RCC 7860 (cell line): ENCODE measurements around the gene ENTPD6.
A peak's percentile ranks its signal among the peaks of the same experiment; 100 is the strongest.
"Not testable (repeated sequence)": the region's sequence is repeated elsewhere in the genome, so short reads cannot be mapped to it uniquely, and the experiment has no call there.

ENCODE experiments used
- DNase-seq: peaks from one replicate; pipeline ENCODE4 v3.0.0-alpha.2; 2015; ENCODE audit warnings: low spot score
- FAIRE-seq: peaks from 2 replicates; lab custom pipeline; 2012; peaks lifted over from hg19 to GRCh38; lab: Jason Lieb, UNC

The ENTPD6 gene

DNA sequence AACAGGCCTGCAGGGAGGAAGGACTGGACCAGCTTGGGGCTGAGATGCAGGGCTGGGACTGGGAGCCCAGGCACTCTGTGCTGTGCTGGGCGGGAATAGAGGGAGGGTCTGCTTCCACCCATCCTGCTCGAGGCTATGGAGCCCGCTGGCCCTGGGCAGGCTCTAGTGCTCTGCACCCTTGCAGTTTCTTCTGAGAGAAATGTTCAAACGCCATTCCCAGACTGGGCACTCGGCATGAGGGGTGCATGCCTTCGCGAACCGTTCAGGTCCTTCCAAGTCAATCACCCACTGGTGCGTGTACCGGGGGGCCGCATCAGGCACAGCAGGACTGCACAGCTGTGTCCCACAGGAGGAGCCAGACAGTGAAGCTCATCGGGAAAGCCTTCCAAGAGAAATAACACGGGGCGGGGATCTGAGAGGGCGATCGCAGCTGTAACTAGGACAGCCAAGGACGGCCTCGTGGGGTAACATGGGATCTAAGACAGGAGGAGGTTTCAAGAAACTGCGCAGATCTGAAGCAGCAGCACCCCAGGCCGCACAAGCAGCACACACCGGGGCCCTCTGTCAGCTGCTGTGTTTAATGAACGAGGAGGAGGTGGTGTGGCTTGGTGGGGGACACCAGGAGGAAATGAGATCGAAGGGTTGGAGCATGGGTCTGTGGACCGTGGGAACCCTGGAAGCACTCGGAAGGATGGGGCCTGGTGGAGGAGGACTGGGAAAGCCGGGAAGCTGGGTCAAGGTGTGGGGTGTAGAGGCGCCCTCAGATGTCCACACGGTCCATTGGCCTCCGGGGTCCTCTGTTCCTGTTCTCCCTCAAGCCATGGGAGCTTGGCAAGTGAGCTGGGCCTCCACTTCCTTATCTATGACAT lies 26.3 kb downstream of the ENTPD6 start:
- DNase-seq (no peak), FAIRE-seq (no peak)

DNA sequence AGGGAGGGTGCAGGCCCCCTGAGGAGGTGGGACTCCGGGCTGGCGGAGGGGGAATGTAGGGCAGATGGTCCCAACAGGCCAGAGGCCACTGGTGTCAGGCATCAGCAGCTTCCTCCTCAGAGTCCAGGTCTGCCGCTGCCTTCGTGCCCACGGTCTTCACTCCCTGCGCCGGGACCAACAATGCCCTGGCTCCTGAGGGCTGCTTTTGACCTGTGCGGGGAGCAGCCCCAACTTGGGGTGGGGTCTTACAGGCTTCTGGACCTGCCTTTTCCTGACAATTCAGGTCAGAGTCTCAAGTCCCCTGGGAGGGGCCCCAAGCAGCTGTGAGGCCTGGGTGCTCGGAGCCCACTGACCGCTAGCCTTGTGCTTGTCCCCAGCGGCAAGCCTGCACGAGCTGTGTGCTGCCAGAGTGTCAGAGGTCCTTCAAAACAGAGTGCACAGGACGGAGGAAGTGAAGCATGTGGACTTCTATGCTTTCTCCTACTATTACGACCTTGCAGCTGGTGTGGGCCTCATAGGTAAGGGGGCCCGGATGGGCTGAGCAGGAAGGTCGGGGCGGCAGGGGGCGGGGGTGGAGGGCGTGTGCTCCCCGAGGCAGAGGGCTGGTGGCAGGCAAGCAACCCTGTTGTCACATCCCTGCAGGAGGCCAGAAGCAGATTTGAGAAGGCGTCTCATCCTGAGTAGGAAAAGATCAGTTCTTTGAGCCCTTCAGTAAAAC lies 27.1 kb downstream of the ENTPD6 start:
- no peak for FAIRE-seq
- DNase-seq = no peak

DNA sequence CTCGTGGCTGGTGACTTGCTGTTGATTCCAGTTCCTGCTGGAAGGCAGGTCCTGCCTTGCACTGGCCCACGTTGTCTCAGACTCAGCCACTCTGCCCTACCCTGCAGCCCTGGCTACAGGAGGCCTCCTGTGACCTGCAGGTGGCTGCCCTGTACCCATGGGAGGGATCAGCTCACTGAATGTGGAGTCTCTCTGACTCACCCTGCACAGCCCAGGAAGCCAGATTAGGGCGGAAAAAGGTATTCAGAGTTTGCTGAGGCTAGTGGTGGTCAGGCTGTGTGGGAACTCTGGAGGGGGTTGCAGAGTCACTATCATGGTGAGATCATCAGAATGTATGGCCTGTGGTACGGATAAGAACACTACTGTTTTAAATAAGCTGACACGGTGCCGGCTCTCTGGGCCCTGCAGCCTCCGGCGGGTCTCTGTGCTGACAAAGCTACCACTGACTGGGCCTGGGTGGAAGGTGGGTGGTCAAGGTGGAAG lies 27.7 kb downstream of the ENTPD6 start:
- DNase-seq (peak; percentile 96), FAIRE-seq (peak; percentile 95)

DNA sequence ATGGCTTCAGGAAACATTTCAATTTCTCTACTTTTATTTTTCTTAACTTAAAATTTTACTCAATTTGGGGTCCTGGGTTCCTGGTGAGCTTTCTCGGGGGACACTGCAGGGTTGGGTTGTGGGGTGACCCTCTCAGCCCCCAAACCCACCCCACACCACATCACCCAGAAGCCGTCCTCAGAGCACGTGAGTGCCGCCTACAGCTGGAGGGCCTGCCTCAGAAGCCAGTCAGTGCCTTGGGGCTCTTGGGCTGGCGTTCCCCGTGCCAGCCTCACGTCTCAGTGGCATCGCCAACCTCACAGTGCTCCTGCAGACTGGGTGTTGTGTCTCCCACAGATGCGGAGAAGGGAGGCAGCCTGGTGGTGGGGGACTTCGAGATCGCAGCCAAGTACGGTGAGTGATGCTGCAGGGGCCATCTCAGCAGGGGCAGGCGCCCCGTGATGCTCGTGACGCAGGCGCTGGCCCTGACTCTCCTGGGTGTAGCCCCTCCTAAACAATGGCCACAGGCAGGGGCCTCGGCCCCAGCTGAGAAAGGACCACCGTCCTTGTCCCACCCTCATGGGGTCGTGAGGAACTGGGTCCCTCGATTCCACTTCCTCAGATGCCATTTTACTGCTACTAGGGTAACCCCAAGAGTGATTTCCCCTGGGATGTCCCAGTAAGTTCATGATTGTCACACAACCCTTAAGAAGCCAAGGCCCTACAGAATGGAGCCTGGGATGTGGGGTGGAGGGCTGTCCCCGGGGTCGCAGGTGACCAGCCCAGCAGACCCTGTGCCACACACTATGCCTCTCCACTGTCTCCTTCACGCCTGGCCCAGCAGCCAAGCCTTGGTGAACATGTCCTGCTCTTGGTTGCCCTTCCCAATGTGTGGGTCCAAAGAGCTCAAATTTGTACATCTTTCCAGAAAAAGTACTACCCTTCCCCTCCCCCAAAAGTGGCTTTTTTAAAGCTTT lies 28.5 kb downstream of the ENTPD6 start:
- DNase-seq (no peak), FAIRE-seq (no peak)

DNA sequence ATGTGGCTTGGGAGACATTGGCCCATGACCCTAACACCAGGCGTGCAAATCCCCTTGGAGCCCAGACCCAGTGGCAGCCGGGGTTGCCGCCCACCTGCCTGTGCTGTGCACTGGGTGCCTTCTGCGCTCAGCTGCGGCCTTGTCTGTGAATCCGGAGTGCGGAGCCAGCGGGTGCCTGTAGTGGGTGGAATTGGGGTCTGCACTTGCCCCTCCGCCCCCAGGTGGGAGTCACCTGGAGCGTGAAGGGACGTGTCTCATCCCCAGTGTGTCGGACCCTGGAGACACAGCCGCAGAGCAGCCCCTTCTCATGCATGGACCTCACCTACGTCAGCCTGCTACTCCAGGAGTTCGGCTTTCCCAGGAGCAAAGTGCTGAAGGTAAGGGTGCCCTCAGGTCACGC lies 29.4 kb downstream of the ENTPD6 start:
- no peak for FAIRE-seq
- no peak for DNase-seq

DNA sequence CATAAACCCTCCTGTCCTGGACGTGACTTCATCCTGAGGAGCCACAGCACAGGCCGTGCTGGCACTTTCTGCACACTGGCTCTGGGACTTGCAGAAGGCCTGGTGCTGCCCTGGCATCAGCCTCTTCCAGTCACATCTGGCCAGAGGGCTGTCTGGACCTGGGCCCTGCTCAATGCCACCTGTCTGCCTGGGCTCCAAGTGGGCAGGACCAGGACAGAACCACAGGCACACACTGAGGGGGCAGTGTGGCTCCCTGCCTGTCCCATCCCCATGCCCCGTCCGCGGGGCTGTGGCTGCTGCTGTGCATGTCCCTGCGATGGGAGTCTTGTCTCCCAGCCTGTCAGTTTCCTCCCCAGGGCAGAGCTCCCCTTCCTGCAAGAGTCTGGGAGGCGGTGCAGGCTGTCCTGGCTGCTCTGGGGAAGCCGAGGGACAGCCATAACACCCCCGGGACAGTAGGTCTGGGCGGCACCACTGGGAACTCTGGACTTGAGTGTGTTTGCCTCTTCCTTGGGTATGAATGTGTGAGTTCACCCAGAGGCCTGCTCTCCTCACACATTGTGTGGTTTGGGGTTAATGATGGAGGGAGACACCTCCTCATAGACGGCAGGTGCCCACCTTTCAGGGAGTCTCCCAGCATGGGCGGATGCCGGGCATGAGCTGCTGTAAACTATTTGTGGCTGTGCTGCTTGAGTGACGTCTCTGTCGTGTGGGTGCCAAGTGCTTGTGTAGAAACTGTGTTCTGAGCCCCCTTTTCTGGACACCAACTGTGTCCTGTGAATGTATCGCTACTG lies 30.3 kb downstream of the ENTPD6 start:
- FAIRE-seq (no peak), DNase-seq (no peak)

DNA sequence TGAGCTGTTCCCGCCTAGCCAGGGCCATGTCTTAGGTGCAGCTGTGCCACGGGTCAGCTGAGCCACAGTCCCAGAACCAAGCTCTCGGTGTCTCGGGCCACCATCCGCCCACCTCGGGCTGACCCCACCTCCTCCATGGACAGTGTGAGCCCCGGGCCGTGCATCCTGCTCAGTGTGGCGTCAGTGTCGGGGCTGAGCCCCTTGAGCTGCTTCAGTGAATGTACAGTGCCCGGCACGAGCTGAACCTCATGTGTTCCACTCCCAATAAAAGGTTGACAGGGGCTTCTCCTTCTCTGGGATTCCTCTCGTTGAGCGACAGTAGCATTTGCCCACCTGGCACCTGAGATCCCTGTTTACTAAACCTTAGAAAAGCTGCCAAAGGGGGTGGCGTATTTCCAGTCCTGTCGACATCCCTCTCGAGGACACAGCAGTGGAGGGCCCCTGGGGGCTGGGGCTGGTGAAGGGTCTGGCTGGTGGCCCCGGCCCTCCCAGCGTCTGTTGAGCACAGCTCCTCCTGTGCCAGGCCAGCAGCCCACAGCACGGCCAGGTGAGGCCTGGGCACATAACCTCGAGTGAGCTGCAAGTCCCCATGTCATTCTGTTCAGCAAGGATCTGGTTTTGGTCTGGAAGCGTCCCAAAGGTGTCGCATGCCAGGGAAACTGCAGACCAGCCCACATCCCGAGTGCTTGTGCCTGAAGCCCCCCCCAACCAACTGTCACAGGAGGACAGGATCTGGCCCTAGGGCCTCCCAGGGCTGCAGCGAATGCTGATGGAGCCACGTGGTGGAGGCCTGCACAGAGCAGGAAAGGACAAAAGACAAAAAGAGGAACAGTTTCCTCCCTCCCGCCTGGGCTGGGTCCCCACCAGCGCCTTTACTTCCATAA lies 31.2 kb downstream of the ENTPD6 start:
- no peak for DNase-seq
- no peak for FAIRE-seq

DNA sequence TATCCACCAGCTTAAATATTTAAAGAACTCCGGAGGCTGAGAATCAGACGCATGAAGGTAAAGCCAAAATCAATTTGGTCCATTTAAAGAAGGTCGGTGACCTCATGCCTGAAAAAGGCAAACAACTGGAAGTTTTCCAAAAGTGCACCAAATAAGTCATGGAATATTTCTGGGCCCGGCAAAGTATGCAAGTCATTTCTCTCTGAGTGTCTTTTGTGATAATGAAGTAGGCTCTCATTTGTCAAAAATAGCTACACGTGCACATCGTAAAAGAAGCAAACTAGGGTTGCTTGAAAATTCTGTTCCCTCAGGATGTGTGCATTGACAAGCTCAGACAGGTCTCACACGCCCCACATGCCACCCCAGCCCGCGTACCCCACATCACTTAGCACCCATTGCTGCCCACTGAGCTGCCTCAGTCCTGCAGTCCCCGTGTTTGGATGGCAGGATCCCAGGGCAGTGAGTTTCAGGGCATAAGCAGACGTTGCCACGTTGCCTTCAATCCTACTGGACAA lies 31.9 kb downstream of the ENTPD6 start:
- no peak for FAIRE-seq

DNA sequence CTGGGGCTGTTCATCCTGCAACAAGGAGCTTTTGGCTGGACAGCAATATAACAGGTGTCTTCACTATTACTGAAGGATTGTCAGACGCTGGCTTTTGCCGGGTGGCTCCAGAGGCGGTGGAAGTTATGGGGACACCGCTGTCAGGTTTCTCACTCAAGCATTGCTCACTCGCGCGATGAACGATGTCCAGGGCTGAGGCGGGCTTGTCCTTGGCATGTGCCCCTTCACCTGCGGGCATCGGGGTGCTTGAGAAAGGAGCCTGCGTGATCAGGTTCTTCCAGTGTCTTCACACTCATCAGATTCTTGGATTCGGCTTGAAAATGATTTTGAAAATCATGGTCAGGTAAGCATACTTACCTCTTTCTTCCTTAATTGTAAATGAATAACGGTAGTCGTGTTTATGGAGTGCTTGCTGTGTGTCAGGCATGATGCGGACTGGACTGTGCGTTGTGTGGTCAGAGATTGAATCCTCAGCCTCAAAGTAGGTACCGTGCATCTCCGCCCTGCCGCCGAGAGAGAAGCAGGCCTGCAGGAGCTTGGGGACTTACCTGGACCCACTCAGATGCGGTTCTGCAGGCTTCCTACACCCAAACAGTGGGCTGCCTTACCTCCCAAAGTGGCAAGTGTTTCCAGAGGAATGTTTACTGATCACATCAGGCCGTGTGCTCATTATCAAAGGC lies 34.1 kb downstream of the ENTPD6 start:
- FAIRE-seq = no peak
- no peak for DNase-seq

More for the DNA sequence above, 31.9 kb downstream of the ENTPD6 start:
- no peak for DNase-seq

DNA sequence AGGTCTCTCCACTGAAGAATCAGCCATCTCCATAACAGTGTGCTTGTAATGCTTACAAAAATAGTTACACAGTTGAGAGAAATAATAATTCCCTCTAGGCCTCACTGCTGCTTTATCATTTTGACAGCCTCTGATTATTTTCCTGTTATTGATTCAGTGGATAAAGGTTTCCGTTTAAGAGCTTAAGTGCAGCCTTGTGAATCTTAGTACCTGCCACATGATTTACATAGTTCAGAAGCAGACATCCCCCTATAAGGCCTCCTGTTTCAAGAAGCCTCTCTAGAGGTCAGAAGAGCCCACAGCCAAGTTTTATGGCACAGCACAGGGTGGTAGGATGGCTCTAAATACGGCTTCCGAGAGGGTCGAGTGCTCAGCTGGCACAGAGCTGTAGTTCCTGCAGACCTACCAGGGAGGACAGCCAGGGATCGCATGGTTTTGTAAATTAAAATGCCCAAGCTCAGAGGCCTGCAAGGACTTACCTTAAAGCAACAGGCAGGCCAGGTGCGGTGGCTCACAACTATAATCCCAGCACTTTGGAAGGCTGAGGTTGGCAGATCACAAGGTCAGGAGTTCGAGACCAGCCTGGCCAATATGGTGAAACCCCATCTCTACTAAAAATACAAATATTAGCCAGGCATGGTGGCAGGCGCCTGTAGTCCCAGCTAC lies 34.8 kb downstream of the ENTPD6 start:
- FAIRE-seq (no peak), DNase-seq (no peak)

DNA sequence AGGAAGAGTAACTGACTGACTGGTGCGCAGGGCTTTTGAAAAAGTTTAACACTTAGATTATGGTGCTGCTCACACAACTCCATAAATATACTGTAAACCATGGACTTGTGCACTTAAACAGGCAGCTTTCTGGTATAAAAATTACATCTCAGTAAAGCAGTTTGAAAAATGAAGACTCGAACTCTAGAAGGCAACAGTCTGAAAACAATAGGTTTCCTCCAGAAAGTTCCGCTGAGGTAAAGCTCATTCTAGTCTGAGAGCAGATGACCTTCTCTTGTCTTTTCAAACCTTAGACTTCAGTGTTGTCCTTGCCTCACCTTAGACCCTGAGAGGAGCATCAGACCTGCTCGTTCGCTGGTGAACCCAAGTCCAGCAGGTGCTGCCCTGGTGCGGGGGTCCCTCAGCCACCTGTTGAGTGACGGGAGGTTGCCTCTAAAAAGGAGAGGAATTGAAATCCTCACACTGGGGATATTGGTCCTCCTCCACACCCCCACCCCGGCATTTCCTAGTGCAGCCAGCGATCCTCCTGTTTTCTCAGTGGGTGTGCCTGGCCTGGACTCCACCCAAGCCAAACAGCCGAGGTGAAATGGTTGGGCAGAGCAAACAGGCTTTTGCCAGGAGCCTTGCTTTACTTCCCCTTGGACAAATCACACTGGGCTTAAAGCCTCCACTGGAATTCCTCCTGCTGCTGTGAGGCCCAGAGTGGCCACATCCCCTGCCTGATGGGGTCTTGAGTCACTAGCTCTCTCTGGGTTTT lies 37.7 kb downstream of the ENTPD6 start:
- FAIRE-seq (peak; percentile 70), DNase-seq (peak; percentile 76)

DNA sequence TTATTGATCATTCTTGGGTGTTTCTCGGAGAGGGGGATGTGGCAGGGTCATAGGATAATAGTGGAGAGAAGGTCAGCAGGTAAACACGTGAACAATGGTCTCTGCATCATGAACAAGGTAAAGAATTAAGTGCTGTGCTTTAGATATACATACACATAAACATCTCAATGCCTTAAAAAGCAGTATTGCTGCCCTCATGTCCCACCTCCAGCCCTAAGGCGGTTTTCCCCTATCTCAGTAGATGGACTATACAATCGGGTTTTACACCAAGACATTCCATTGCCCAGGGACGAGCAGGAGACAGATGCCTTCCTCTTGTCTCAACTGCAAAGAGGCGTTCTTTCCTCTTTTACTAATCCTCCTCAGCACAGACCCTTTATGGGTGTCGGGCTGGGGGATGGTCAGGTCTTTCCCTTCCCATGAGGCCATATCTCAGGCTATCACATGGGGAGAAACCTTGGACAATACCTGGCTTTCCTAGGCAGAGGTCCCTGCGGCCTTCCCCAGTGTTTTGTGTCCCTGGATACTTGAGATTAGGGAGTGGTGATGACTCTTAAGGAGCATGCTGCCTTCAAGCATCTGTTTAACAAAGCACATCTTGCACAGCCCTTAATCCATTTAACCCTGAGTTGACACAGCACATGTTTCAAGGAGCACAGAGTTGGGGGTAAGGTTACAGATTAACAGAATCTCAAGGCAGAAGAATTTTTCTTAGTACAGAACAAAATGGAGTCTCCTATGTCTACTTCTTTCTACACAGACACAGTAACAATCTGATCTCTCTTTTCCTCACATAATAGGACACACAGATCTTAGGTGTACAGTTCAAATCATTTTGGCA lies 38.7 kb downstream of the ENTPD6 start:
- DNase-seq, FAIRE-seq: not testable (repeated sequence)

DNA sequence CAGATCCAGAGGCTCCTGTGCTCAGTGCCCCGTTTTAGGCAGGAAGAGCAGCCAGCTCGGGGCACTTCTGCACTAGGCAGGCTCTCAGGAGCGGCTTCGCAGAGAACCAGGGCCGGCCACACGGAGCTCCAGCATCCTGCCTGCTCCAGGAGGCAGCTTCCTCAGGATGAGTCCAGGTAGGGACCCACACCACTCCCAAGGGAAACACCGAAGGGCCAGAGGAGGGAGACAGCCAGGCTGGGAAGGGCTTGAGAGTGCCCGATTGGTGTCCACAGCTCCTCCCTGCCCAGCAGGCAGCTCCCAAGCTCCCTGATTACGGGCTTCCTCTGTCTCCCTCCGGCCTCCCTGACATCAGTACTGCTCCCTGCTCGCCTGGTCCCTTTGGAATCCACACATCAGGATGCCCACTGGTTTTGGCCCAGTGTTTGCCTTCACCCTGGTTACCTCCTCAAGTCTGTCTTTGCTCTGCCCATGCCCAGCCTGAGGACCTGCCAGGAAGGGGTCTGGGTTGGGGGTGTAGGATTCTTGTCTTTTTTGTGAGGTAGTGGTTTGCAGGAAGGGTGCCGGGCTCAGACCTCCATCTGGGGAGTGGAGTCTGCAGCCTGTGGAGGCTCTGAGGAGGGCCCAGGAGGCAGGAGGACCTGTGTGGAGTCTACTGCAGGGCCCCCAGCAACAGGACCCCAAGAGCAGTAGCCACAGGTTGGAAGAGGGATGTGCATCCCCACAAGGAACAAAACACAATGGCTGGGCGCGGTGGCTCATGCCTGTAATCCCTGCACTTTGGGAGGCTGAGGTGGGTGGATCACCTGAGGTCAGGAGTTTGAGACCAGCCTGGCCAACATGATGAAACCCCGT lies 41.2 kb downstream of the ENTPD6 start:
- FAIRE-seq (no peak), DNase-seq (no peak)

DNA sequence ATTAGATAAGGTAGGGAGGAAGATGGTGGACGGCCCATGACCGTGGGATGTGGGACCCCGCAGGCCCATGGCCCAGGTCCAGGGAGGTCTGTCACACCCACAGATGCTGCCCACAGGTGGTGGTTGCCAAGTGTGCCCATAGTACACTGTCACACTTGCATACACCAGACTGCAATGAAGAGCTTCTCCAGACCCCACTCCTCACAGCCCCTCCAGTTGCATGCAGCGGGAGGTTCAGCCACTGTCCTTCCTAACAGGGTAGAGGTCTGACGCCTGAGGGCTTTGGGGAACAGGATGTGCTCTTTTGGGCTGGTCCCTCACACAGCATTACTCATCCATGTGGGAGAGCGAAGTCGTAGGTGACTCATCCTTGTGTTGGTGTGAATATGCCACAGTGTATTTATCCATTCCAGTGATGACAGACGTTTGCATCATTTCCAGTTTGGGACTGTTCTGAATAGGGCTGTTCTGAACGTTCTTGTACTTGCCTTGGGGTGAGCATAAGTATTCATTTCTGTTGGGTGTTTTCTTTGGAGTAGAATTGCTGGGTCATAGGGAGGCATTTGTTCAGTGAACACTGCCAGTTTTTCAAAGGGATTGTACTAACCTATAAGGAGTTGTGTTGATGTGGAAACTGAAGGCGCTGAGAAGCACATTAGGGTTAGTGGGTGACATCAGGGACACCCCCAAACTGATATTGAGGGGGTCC lies 42.3 kb downstream of the ENTPD6 start:
- peak; percentile 91 for FAIRE-seq
- peak; percentile 97 for DNase-seq
